TTC549 (cell line): ENCODE data around the gene GRK1.

Source experiments
- FAIRE-seq: peaks from 2 replicates; lab custom pipeline; 2012; peaks lifted over from hg19 to GRCh38; lab: Jason Lieb, UNC

The GRK1 gene

GRCh38 chr13:113650275-113650674 is 16.7 kb upstream of the GRK1 start:
- FAIRE-seq, result no peak

GRCh38 chr13:113650731-113651148 is 16.3 kb upstream of the GRK1 start:
- no peak for FAIRE-seq

- no peak for FAIRE-seq
Measured at GRCh38 chr13:113651511-113652403, 15.3 kb upstream of the GRK1 start.

- no peak for FAIRE-seq
Measured at GRCh38 chr13:113652404-113653263, 14.4 kb upstream of the GRK1 start.

- no peak for FAIRE-seq
Measured at GRCh38 chr13:113653264-113654174, 13.5 kb upstream of the GRK1 start.

GRCh38 chr13:113654175-113654560 is 12.9 kb upstream of the GRK1 start:
- FAIRE-seq, result no peak

GRCh38 chr13:113654591-113655345 is 12.3 kb upstream of the GRK1 start:
- no peak for FAIRE-seq

GRCh38 chr13:113655346-113656002 is 11.5 kb upstream of the GRK1 start:
- FAIRE-seq, result no peak

GRCh38 chr13:113656003-113656588 is 10.9 kb upstream of the GRK1 start:
- FAIRE-seq, result no peak

- no peak for FAIRE-seq
Measured at GRCh38 chr13:113656831-113657671, 10.0 kb upstream of the GRK1 start.

GRCh38 chr13:113657851-113658741 is 8.9 kb upstream of the GRK1 start, which contains the start of gene ATP4B:
Gene ATP4B, minus strand, starts transcription at chr13:113658198. Its CDS starts 54 bp downstream, at chr13:113658144.
- no peak for FAIRE-seq

GRCh38 chr13:113658836-113659235 is 8.2 kb upstream of the GRK1 start:
- no peak for FAIRE-seq

- no peak for FAIRE-seq
Measured at GRCh38 chr13:113659337-113659736, 7.7 kb upstream of the GRK1 start.

- no peak for FAIRE-seq
Measured at GRCh38 chr13:113660066-113660465, 7.0 kb upstream of the GRK1 start.

- no peak for FAIRE-seq
Measured at GRCh38 chr13:113661509-113661908, 5.5 kb upstream of the GRK1 start.

- FAIRE-seq, result no peak
Measured at GRCh38 chr13:113663934-113664333, 3.1 kb upstream of the GRK1 start.

- FAIRE-seq, result no peak
Measured at GRCh38 chr13:113664751-113665596, 2.0 kb upstream of the GRK1 start.
